MM.1S (cell line): ENCODE results near the gene TCF7L2.

Experiments used
- EZH2phosphoT487 ChIP-seq: fragments of 300-600 bp; sonication (generic); IDR thresholded peaks from 2 replicates; pipeline ENCODE4 v1.6.1; 2018; ENCODE audit warnings: antibody characterized with exemption, low read length
- TF ChIP-seq, protein P1 (sequence below): fragments of 300-600 bp; sonication (generic); IDR thresholded peaks from 2 replicates; pipeline ENCODE4 v1.5.1; 2016; ENCODE audit warnings: antibody characterized with exemption, low read length, mixed read lengths

DNA sequence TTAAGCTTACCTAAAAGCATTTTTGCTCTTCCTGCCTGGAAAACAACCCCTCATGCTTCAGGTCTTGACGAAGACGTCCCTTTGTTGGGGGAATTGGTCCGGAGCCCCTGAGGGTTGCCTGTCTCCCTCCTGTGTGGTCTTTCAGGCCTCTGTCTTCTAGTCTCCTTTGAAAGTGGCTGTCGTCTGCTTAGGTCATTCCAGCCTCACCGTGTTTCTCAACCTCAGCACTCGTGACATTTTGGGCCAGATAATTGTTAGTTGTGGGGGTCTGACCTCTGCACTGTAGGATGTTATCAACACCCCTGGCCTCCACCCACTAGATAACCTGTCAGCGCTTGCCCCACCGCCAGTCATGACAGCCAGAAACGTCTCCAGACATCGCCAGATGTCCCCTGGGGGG, 219.1 kb downstream of the TCF7L2 start:
- TF ChIP-seq, protein P1, sequence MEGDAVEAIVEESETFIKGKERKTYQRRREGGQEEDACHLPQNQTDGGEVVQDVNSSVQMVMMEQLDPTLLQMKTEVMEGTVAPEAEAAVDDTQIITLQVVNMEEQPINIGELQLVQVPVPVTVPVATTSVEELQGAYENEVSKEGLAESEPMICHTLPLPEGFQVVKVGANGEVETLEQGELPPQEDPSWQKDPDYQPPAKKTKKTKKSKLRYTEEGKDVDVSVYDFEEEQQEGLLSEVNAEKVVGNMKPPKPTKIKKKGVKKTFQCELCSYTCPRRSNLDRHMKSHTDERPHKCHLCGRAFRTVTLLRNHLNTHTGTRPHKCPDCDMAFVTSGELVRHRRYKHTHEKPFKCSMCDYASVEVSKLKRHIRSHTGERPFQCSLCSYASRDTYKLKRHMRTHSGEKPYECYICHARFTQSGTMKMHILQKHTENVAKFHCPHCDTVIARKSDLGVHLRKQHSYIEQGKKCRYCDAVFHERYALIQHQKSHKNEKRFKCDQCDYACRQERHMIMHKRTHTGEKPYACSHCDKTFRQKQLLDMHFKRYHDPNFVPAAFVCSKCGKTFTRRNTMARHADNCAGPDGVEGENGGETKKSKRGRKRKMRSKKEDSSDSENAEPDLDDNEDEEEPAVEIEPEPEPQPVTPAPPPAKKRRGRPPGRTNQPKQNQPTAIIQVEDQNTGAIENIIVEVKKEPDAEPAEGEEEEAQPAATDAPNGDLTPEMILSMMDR = no peak
- no peak for TF ChIP-seq EZH2phosphoT487
